Stimulated activated CD4-positive, alpha-beta T cell treated with anti-CD3 and anti-CD28 coated beads, Interleukin-15, amount 100 ng/mL, for 1 hour (primary cell): ENCODE measurements around the gene ITGB3.
A peak's percentile ranks its signal among the peaks of the same experiment; 100 is the strongest.
"Not testable (repeated sequence)": the region's sequence is repeated elsewhere in the genome, so short reads cannot be mapped to it uniquely, and the experiment has no call there.

Source experiments
- DNase-seq, 2 donors: peaks; one replicate each; pipeline ENCODE4 v3.0.0-alpha.2; 2020; ENCODE audit warnings: low read depth in 1 of 2, low spot score in 1 of 2

The ITGB3 gene

GRCh38 chr17:47222047-47222446 is 31.6 kb upstream of the ITGB3 start:
- no peak for DNase-seq

GRCh38 chr17:47223007-47223406 is 30.6 kb upstream of the ITGB3 start:
- DNase-seq: no peak

GRCh38 chr17:47223460-47223859 is 30.2 kb upstream of the ITGB3 start:
- DNase-seq: no peak

GRCh38 chr17:47224077-47224476 is 29.6 kb upstream of the ITGB3 start:
- not testable (repeated sequence) for DNase-seq

- DNase-seq: no peak
Observed at GRCh38 chr17:47224966-47225365, 28.7 kb upstream of the ITGB3 start.

GRCh38 chr17:47225436-47225858 is 28.2 kb upstream of the ITGB3 start:
- DNase-seq: no peak

GRCh38 chr17:47225911-47226688 is 27.5 kb upstream of the ITGB3 start:
- DNase-seq: no peak

GRCh38 chr17:47227862-47228261 is 25.8 kb upstream of the ITGB3 start:
- DNase-seq: no peak

GRCh38 chr17:47229535-47230443 is 23.8 kb upstream of the ITGB3 start:
- peak; percentile 37 to 43 for DNase-seq

- DNase-seq: no peak
Observed at GRCh38 chr17:47230864-47231263, 22.8 kb upstream of the ITGB3 start.

- DNase-seq: no peak
Observed at GRCh38 chr17:47231334-47231733, 22.3 kb upstream of the ITGB3 start.

- no peak for DNase-seq
Observed at GRCh38 chr17:47231866-47232265, 21.8 kb upstream of the ITGB3 start.

- DNase-seq: no peak
Observed at GRCh38 chr17:47232465-47232864, 21.2 kb upstream of the ITGB3 start.

GRCh38 chr17:47235506-47235905 is 18.1 kb upstream of the ITGB3 start:
- no peak for DNase-seq

GRCh38 chr17:47235923-47236322 is 17.7 kb upstream of the ITGB3 start:
- DNase-seq: no peak

- DNase-seq: no peak
Observed at GRCh38 chr17:47237841-47238240, 15.8 kb upstream of the ITGB3 start.

- no peak for DNase-seq
Observed at GRCh38 chr17:47238321-47239010, 15.2 kb upstream of the ITGB3 start.

GRCh38 chr17:47239619-47239966 is 14.0 kb upstream of the ITGB3 start:
- DNase-seq: no peak

- DNase-seq: no peak
Observed at GRCh38 chr17:47239967-47240651, 13.5 kb upstream of the ITGB3 start.

- no peak for DNase-seq
Observed at GRCh38 chr17:47240806-47241205, 12.8 kb upstream of the ITGB3 start.

- no peak for DNase-seq
Observed at GRCh38 chr17:47242648-47243047, 11.0 kb upstream of the ITGB3 start.
